ENCODE data around the gene EML4. TPM values are rescaled to one million over a fixed set of nuclear protein-coding genes. Genes with fewer than 3 reads are reported as not detected.

EML4 gene
- total RNA-seq, 3 donors from 2014 or later, result 57.1 to 60.0 (median 58.2) TPM

DNA sequence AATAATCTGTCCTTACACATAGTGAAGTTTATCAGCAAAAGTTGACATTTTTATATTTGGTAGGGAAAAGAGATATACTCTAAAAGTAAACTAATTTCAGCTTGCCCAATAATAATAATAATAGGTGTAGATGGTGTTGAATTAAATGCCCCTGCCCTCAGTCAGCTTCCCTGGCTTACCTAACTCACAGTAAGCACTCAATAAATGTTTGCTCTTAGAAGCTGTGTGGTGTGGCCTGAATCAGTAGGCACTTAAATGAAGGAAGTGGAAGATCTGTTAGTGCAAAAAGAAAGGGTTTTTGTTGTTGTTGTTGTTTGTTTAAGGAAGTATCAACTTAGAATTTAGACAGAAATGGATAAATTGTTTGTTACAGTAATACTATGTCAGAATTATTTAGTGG, 36.2 kb downstream of the EML4 start:
- ATAC-seq, result no peak
- H3K4me1 Mint-ChIP-seq (ENCODE audit: low read depth), result peaks cover 64% of the 10 kb centered on the region
- H3K4me3 Mint-ChIP-seq, result no peak overlapping the region

GRCh38 chr2:42207826-42208225, 38.7 kb downstream of the EML4 start:
- no peaks in the 10 kb centered on the region for H3K27me3 Mint-ChIP-seq (ENCODE audit: low read depth)
- DNase-seq (no peak), ATAC-seq (no peak)
- no peak overlapping the region for H3K4me3 Mint-ChIP-seq
- peaks cover 69% of the 10 kb centered on the region for H3K4me1 Mint-ChIP-seq (ENCODE audit: low read depth)
- H3K36me3 Mint-ChIP-seq (ENCODE audit: insufficient read depth), result peaks cover 7% of the 10 kb centered on the region
- H3K9me3 Mint-ChIP-seq, result no peaks in the 10 kb centered on the region

More for the DNA sequence above, 36.2 kb downstream of the EML4 start:
- H3K9me3 Mint-ChIP-seq, result no peaks in the 10 kb centered on the region
- no peaks in the 10 kb centered on the region for H3K27me3 Mint-ChIP-seq (ENCODE audit: low read depth)
- H3K36me3 Mint-ChIP-seq (ENCODE audit: insufficient read depth), result peaks cover 3% of the 10 kb centered on the region
- DNase-seq, result no peak

GRCh38 chr2:42210203-42210602, 41.0 kb downstream of the EML4 start:
- Mint-ChIP-seq H3K36me3 (ENCODE audit: insufficient read depth) (peaks cover 10% of the 10 kb centered on the region), H3K27me3 (ENCODE audit: low read depth) (no peaks in the 10 kb centered on the region), H3K4me3 (no peak overlapping the region), H3K9me3 (no peaks in the 10 kb centered on the region), H3K4me1 (ENCODE audit: low read depth) (peaks cover 73% of the 10 kb centered on the region)
- DNase-seq (no peak), ATAC-seq (no peak)

GRCh38 chr2:42211291-42211690, 42.1 kb downstream of the EML4 start:
- H3K27me3 Mint-ChIP-seq (ENCODE audit: low read depth), result no peaks in the 10 kb centered on the region
- no peak overlapping the region for H3K4me3 Mint-ChIP-seq
- peaks cover 10% of the 10 kb centered on the region for H3K36me3 Mint-ChIP-seq (ENCODE audit: insufficient read depth)
- H3K4me1 Mint-ChIP-seq (ENCODE audit: low read depth), result peaks cover 73% of the 10 kb centered on the region
- DNase-seq (no peak), ATAC-seq (no peak)
- no peaks in the 10 kb centered on the region for H3K9me3 Mint-ChIP-seq

DNA sequence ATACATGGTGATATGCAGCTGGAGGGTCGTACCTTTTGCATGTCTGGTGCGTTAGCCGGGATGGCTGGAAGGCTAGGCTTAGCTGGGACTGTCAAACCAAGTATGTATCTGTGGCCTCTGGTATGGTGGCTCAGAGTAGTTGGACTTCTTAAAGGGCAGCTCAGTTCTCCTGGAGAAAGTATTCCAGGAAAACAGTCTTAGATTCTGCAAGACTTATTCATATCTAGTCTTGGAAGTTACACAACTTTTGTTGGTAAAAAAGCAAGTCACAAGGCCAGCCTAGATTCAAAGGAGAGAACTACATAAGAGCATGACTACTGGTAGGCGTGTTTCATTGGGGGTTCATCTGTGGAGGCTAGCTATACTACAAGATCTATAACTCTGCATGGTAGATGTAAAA, 45.5 kb downstream of the EML4 start:
- DNase-seq (no peak), ATAC-seq (no peak)
- Mint-ChIP-seq H3K36me3 (ENCODE audit: insufficient read depth) (peaks cover 12% of the 10 kb centered on the region), H3K4me3 (no peak overlapping the region), H3K4me1 (ENCODE audit: low read depth) (peaks cover 81% of the 10 kb centered on the region), H3K9me3 (no peaks in the 10 kb centered on the region), H3K27me3 (ENCODE audit: low read depth) (no peaks in the 10 kb centered on the region)

DNA sequence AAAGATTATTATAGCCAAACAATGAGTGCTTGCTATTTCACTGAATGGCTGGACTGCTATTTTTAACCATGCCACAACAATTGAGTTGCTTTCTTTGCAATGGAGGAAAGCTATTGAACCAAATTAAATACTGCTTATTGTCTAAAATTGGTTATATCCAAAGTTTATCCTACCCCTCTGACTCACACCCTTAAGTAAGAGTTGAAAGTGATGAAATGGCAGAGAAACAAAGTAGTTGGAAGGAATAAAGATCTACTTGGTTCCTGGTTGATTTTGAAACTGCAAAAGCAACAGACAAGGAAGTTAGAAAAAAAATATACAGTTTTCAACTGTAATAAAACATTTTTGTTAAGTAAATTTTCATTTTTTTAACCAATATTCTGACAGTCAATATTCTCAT, 47.5 kb downstream of the EML4 start:
- no peaks in the 10 kb centered on the region for H3K27me3 Mint-ChIP-seq (ENCODE audit: low read depth)
- H3K36me3 Mint-ChIP-seq (ENCODE audit: insufficient read depth), result peaks cover 5% of the 10 kb centered on the region
- peaks cover 78% of the 10 kb centered on the region for H3K4me1 Mint-ChIP-seq (ENCODE audit: low read depth)
- no peaks in the 10 kb centered on the region for H3K9me3 Mint-ChIP-seq
- no peak for DNase-seq
- ATAC-seq, result no peak
- no peak overlapping the region for H3K4me3 Mint-ChIP-seq

DNA sequence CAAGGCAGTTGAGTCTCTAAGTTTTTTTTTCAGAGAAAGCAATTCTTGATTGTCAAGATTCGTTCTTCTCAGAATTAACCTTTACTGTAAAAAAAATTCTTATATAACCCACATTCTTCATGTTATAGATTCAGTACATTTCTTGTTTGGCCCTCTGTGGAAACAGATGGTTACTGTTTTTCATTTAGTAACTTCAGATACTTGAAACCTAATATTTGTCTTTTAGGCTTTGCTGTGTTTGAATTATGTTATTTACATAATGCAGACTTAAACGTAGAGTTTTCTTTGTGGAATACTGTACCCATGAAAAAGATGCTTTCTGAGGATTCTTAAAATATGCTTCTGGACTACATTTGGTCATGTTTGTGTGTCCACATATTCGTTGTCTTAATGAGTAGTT, 48.2 kb downstream of the EML4 start:
- Mint-ChIP-seq H3K27me3 (ENCODE audit: low read depth) (no peaks in the 10 kb centered on the region), H3K4me3 (no peak overlapping the region), H3K4me1 (ENCODE audit: low read depth) (peaks cover 77% of the 10 kb centered on the region), H3K36me3 (ENCODE audit: insufficient read depth) (peaks cover 5% of the 10 kb centered on the region), H3K9me3 (no peaks in the 10 kb centered on the region)
- DNase-seq (no peak), ATAC-seq (no peak)

DNA sequence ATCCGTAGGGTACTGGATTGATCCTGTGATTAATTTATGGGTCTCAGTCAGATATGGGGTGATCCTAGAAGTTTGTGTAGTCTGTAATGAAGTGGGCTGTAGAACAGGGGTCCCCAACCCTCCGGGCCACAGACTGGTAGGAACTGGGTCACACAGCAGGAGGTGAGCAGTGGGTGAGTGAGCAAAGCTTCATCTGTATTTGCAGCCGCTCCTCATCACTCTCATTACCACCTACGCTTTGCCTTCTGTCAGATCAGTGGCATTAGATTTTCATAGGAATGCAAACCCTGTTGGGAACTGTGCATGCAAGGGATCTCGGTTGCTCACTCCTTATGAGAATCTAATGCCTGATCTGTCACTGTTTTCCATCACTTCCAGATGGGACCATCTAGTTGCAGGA, 48.8 kb downstream of the EML4 start:
- ATAC-seq (no peak), DNase-seq (no peak)
- no peaks in the 10 kb centered on the region for H3K27me3 Mint-ChIP-seq (ENCODE audit: low read depth)
- peaks cover 6% of the 10 kb centered on the region for H3K36me3 Mint-ChIP-seq (ENCODE audit: insufficient read depth)
- no peak overlapping the region for H3K4me3 Mint-ChIP-seq
- H3K4me1 Mint-ChIP-seq (ENCODE audit: low read depth), result peaks cover 77% of the 10 kb centered on the region
- no peaks in the 10 kb centered on the region for H3K9me3 Mint-ChIP-seq

- no peaks in the 10 kb centered on the region for H3K9me3 Mint-ChIP-seq
- peaks cover 9% of the 10 kb centered on the region for H3K36me3 Mint-ChIP-seq (ENCODE audit: insufficient read depth)
- no peaks in the 10 kb centered on the region for H3K27me3 Mint-ChIP-seq (ENCODE audit: low read depth)
- H3K4me1 Mint-ChIP-seq (ENCODE audit: low read depth), result peaks cover 79% of the 10 kb centered on the region
- DNase-seq, result no peak
- no peak for ATAC-seq
- H3K4me3 Mint-ChIP-seq, result no peak overlapping the region
Observed at GRCh38 chr2:42218712-42219111, 49.6 kb downstream of the EML4 start.

DNA sequence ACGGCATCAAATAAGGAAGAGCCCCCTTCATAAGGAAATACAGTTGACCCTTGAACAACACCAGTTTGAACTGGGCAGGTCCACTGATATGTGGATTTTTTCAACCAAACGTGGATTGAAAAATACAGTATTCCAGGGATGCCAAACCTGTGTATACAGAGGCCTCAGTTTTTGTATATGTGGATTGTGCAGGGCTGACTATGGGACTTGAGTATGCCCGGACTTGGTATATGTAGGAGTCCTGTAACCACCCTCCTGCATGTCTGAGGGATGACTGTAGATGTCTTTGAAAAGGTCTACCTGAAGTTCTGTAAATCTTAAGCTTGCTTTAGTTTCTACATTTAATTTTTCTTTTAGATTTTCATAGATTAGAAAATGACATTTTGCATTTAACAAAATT, 50.0 kb downstream of the EML4 start:
- DNase-seq (no peak), ATAC-seq (no peak)
- H3K27me3 Mint-ChIP-seq (ENCODE audit: low read depth), result no peaks in the 10 kb centered on the region
- H3K4me1 Mint-ChIP-seq (ENCODE audit: low read depth), result peaks cover 81% of the 10 kb centered on the region
- H3K36me3 Mint-ChIP-seq (ENCODE audit: insufficient read depth), result peaks cover 12% of the 10 kb centered on the region
- no peak overlapping the region for H3K4me3 Mint-ChIP-seq
- no peaks in the 10 kb centered on the region for H3K9me3 Mint-ChIP-seq

DNA sequence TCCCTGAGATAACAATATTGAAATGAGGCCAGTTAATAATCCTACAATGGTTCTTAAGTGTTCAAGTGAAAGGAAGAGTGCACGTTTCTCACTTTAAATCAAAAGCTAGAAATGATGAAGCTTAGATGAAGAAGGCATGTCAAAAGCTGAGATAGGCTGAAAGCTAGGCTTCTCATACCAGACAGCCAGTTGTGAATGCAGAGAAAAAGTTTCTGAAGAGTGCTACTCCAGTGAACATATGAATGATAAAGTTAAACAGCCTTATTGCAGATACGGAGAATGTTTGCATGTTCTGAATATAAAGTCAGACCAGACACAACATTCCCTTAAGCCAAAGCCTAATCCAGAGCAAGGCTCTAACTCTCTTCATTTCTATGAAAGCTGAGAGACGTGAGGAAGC, 51.4 kb downstream of the EML4 start:
- peak overlapping the region; percentile 29 for H3K4me3 Mint-ChIP-seq
- no peaks in the 10 kb centered on the region for H3K9me3 Mint-ChIP-seq
- ATAC-seq, result peak in 1 of 2 donors; percentile 14
- no peaks in the 10 kb centered on the region for H3K27me3 Mint-ChIP-seq (ENCODE audit: low read depth)
- H3K36me3 Mint-ChIP-seq (ENCODE audit: insufficient read depth), result peaks cover 22% of the 10 kb centered on the region
- no peak for DNase-seq
- peaks cover 82% of the 10 kb centered on the region for H3K4me1 Mint-ChIP-seq (ENCODE audit: low read depth)

DNA sequence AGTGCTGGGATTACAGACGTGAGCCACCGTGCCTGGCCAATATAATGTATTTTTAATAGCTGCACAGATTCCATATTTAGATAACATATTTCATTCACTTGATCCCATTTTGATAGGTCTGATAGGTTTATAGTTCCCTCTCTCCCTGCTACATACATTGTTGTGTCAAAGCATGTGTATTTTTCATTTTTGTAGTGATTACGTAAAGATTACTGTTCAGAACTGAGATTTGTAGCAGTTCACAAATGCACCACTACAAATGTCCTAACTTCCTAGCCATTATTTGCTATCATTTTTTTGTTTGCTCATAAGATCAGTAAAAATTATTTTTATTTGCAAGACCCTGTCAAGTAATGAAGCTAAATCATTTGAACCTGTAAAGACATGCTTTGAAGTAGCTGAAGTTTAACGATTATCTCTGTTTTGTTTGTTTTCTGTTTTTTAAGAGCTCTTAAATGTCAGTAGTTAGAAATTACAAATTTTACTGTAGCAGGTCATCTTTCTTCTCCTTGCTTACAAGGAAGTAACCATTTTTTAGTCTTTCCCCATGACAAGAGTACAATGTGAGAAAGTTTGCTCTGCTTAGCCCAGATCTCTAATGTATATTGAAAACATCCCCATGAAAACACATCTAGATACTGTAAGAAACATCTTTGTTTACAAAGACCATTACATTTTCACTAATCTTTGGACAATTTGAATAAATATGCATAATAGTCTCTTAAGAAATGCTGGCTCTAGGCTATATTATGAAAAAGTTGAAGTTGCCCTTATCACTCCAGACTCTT, 54.1 kb downstream of the EML4 start:
- Mint-ChIP-seq H3K27me3 (ENCODE audit: low read depth) (no peaks in the 10 kb centered on the region), H3K4me3 (no peak overlapping the region), H3K9me3 (no peaks in the 10 kb centered on the region), H3K4me1 (ENCODE audit: low read depth) (peaks cover 80% of the 10 kb centered on the region), H3K36me3 (ENCODE audit: insufficient read depth) (peaks cover 24% of the 10 kb centered on the region)
- DNase-seq (no peak), ATAC-seq (peak in 1 of 2 donors; percentile 5)

DNA sequence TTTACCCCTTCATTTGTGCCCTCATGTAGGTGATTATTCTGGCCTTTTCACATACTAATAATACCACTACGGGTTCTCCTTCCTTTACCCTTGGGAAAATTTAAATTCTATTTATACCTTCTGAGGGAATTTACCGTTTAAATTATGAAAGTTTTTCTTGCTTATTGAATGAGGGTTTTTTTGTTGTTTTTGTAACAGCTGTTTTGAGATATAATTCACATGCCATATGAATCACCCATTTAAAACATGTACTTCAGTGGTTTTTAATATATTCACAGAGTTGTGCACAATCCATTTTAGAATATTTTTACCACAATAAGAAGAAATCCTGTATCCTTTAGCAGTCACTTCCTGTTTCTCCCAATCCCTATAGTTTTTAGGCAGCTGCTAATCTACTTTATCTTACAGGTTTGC, 54.7 kb downstream of the EML4 start:
- no peak overlapping the region for H3K4me3 Mint-ChIP-seq
- peaks cover 24% of the 10 kb centered on the region for H3K36me3 Mint-ChIP-seq (ENCODE audit: insufficient read depth)
- DNase-seq, result no peak
- H3K9me3 Mint-ChIP-seq, result no peaks in the 10 kb centered on the region
- H3K4me1 Mint-ChIP-seq (ENCODE audit: low read depth), result peaks cover 80% of the 10 kb centered on the region
- peak in 1 of 2 donors; percentile 64 for ATAC-seq
- H3K27me3 Mint-ChIP-seq (ENCODE audit: low read depth), result no peaks in the 10 kb centered on the region

GRCh38 chr2:42224422-42225067, 55.4 kb downstream of the EML4 start:
- no peaks in the 10 kb centered on the region for H3K27me3 Mint-ChIP-seq (ENCODE audit: low read depth)
- DNase-seq, result no peak
- ATAC-seq, result no peak
- H3K4me3 Mint-ChIP-seq, result no peak overlapping the region
- no peaks in the 10 kb centered on the region for H3K9me3 Mint-ChIP-seq
- peaks cover 24% of the 10 kb centered on the region for H3K36me3 Mint-ChIP-seq (ENCODE audit: insufficient read depth)
- peaks cover 80% of the 10 kb centered on the region for H3K4me1 Mint-ChIP-seq (ENCODE audit: low read depth)

GRCh38 chr2:42225573-42225972, 56.4 kb downstream of the EML4 start:
- Mint-ChIP-seq H3K4me1 (ENCODE audit: low read depth) (peaks cover 80% of the 10 kb centered on the region), H3K9me3 (no peaks in the 10 kb centered on the region), H3K27me3 (ENCODE audit: low read depth) (no peaks in the 10 kb centered on the region), H3K4me3 (no peak overlapping the region), H3K36me3 (ENCODE audit: insufficient read depth) (peaks cover 24% of the 10 kb centered on the region)
- no peak for ATAC-seq
- no peak for DNase-seq
